Measurements from ENCODE around the gene TXNIP.

The TXNIP gene

DNA sequence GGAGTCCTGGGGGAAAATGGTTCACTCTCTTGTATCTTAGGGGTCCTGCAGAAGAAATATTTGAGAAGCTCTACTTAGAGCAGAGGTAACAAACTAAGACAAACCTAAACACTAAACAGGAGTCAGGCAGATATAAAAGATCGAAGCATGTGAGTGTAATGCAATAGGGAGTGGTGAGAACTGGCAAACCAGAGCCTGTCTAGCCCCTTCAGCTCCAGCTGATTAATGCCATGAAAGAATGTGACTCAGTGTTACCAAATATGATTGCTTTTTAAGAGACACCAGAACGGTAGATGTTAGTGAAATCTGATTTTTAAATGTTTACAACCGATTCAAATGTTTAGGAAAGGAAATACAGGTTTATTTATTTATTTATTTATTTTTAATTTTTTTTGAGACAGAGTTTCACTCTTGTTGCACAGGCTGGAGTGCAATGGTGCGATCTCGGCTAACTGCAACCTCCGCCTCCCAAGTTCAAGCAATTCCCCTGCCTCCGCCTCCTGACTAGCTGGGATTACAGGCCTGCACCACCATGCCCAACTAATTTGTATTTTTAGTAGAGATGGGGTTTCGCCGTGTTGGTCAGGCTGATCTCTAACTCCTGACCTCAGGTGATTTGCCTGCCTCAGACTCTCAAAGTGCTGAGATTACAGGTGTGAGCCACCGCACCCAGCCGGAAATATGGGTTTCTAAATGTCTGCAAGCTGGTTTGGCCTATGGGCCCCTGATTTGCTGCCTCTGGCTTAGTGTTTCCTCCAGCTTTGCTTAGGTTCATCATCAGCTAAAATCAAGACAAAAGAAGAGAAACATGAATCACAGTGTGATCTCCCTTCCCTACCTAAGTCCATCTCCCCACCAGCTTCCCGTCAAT is 12.2 kb downstream of the TXNIP start:
- DNase-seq, result no peak

DNA sequence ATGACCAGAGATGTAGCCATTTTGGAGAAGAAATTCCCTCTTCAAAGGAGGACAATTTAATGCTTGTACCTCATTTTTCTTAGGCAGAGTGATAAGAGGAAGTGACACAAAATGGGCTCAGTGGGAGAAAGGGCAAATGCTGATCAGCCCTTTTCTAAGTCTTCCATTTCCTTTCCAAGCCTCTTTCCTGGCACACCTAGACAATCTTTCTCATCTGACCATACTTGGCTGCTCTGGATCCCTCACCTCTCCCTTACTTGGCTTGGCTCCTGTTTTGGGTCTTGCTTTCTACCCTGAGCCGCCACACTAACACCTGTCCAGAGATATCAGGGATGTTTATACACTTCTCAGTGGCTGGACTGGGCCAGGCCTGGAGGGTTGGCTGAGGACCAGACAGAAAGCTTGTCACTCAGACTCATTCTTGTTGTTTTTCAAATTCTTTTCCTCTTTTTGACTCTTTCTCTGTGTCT is 13.1 kb downstream of the TXNIP start:
- DNase-seq, result no peak

DNA sequence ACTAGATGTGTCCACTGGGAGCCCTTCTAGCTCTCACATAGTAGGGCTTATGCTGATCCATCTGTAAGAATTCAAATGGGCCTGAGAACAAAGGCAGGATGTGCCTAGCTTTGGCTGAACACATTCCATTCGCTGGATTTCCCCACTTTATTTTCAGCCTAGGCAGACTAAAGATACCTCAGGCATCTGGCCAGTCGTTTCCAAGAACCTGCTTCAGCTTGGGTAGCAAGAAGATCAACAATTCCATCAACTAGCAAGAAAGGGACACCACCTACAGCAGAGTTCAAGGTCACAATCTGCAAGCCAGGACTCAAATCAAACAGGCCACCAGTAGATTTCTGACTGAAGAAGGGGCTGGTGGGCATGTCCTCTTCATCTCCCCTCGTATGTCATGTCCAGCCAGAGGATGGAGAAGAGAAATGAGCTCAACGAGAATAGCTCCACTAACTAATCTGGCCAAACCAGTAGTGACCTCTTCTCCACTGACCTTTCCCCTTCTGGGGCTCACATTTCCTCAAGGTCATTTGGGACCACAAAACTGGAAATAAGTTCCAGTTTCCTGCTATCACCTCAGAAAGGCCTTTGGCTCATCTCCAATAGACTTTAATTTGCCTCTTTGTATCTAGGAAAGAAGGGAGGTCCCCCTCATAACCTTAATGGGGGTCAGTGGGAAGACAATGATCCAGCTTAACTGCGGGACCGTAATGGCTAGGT is 14.2 kb downstream of the TXNIP start:
- no peak for DNase-seq

DNA sequence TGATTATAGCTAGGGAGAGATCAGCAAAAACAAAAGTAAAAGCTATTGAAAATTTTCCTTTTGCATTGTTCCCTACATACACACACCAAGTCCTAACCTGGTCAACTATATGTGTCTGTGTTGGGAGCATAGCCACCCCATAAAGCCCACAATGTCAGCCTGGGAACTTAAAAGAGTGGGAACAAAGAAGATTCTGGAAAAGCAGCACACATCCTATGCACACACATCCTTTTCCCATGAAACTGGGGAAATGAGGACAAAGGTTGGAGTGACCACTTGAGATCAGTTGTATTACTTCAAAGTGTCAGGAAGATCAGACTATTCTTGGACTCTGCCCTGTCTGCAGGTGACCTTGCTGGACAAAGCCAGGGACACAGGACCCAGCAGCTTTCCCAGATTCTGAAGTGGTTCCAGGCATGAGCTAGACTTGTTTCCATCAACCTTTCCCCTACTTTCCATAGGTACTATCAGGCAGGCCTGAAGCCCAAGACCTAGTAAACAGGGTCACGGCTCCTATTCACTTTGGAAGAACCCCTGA is 15.9 kb downstream of the TXNIP start:
- DNase-seq, result no peak

DNA sequence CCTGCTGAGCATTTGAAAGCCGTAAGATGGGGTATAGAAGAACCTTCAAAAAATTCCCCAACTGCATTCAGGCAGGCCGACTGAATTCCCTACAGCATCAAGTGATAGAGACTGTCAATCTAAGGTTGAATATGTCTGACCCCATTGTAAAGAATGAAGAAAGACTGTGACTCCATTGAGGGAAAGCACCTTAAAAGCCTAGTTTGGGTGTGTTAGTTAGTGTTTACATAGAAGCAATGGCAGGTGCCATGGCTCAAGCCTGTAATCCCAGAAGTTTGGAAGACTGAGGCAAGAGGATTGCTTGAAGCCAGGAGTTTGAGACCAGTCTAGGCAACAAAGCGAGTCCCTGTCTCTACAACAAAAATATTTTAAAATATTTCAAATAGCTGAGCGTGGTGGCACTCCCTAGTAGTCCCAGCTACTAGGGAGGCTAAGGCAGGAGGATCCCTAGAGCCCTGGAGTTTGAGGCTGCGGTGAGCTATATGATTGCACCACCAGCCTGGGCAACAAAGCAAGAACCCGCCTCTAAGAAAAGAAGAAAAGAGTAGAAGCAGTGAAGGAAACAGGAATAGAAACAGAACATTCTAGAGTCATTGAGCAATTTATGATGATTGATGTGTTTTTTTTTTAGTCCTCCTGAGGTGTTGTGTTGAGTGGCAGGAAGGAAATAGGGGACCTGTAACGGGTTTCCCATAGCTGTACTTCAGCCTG is 16.5 kb downstream of the TXNIP start:
- DNase-seq, result no peak

DNA sequence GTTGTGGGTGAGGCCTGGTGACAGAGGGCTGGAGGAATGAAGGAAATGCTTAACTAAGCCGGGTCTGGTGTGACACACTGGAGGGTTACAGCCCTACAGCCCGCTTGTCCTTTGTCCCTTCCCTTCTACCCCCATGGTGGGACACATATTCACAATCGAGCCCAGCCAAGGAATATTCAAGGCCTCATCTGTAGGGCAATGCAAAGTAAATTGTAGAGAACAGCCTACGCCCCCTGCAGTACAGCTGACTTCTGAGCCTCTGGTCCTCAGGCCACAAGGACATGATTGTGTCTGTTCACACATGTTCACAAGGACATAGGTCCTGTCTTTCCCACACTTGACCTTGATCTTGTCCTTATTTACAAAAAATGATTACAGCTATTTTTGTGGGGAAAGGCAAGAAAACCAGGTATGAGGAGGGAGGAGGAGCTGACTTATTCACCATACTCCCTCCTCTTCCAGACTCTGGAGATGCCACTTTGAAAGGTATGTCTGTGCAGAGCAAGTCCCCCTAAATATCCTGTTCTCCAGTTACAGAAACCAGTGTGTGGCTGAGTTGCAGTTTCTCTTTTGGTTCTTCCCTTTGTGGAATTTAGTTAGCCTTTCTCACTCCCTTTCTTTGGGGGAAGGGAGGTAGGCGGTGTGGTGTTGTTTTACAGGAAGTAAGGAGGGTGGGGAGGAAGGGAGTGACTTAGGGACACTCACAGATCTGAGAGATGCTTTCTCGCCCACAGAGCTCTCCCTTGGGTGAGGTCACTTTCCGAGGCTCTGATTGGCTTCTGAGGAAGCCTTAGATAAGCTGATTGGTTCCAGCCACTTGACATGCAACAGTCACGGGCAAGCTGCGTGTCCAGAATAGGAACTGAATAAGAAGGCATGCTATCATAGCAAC is 17.3 kb downstream of the TXNIP start:
- peak; percentile 100 for DNase-seq

DNA sequence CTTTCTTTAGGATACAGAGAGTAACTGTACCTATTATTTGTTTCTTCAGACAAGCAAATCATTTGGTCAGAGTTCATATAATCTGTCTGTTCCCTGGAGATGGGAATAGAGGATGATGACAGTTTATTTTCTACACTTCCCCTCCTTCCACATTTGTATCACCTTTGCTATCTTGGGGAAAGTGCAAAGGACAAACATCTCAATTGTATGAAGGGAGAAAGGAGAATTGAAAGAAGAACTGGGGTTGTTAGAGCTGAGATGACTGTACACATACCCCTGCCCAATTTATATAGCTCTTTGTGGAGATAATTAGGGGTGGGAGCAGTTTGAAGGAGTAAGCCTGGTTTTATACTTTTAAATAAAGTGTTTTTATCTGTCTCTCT is 17.9 kb downstream of the TXNIP start:
- no peak for DNase-seq

DNA sequence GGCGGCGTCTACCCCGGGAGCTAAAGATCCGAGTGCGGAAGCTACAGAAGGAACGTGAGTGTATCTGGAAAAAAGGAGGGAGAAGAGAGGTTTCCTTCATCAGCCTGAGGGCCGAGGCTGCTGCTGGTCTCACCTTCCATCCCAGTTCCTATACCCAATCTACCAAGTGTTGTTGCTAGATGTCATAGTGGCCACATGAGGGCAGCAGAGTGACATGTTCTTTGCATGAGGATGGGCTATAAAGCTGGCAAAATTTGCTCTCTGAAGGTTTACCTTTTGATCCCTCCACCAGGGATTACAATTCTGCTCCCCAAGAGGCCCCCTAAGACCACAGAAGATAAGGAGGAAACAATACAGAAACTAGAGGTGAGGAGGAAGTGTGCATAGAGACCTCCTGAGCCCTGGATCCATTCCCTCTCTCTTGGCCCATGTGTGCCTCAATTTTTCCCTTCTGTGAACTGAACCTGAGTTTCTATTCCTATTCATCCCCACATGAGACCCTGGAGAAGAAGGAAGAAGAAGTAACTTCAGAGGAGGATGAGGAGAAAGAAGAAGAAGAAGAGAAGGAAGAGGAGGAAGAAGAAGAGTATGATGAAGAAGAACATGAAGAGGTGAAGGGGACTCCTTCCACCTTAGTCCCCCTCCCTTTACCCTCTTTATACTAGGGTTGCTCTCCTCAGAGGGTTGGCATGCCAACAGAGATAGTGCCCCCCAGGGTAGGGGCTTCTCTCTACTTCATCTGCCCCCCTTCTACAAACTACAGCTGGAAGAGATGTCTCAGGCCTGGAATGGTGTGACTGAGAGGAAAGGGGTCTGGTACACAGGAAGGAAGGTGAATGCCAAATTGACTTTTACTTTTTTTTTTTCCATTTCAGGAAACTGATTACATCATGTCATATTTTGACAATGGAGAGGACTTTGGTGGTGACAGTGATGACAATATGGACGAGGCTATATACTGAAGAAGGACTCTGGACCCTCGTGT is 18.6 kb downstream of the TXNIP start:
- DNase-seq, result peak; percentile 92

DNA sequence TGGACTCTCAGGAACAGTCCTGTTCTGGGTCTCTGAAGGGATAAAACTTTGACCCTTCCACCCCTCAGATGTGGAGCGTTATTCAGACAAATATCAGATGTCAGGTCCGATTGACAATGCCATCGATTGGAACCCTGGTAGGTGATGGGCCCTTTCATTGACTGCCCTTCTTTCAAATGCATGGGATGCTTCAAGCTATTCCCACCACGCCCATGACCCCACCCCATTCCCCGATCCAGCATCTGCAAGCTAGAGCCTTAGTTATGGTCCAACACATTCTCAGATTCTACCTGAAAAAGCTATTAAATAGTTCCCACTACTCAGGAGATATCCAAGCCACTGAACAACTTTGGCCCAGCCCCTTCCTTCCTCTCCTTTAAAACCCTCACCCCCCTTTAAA is 19.4 kb downstream of the TXNIP start:
- no peak for DNase-seq

DNA sequence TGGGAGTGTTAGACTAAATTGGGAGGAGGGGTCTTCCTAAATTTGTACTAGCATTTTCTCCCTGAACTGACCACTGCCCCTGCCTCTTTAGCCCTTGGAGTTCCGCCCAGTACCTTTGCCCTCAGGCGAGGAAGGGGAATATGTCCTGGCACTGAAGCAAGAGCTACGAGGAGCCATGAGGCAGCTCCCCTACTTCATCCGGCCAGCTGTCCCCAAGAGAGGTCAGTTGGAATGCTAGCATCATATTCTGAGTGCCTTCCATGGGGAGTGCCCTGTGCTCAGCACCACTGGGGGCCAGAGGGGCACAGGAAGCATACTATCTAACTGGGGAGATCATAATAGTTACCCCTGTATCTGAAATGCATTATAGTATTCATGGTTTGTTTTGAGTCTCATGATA is 21.2 kb downstream of the TXNIP start:
- no peak for DNase-seq

DNA sequence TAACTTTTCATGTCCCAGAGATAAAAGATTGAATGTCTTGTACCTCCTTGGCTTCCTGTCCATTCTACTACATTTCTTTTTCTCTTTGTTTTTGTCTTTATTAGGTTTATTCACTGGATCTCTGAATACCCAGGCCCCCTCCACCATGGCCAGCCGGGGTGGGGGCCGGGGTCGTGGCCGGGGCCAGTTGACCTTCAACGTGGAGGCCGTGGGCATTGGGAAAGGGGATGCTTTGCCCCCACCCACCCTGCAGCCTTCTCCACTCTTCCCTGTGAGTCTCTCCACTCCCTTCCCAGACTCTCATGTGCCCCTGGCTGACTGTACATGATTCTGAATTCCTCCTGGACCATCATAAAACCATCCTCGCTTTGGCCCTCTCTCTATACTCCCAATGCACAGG is 21.7 kb downstream of the TXNIP start:
- DNase-seq, result no peak

DNA sequence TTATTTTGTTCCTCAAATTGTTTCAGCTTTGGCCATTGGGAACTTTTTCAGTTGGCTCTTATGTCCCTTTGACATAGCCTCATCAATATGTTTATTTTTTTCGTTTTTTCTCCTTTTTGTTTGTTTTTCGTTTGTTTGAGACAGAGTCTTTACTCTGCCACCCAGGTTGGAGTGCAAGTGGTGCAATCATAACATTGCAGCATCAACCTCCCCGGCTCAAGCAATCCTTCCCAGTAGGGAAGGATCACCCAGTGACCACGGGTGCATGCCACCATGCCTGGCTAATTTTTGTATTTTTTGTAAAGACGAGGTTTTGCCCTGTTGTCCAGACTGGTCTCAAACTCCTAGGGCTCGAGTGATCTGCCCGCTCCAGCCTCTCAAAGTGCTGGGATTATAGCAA is 23.8 kb downstream of the TXNIP start:
- DNase-seq, result no peak

DNA sequence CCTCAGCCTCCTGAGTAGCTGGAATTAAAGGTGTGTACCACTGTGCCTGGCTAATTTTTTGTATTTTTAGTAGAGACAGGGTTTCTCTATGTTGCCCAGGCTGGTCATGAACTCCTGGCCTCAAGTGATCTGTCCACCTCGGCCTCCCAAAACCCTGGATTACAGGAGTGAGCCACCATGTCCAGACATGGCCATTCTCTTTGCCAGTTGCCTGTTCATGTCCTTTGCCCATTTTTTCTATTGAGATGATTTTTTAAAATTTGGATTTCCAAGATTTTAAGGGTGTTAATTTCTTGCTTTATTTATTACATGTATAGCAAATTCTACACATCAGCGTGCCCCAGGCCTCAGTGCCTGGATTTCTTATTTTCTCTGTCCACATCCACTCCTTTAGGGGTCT is 29.1 kb downstream of the TXNIP start:
- no peak for DNase-seq

DNA sequence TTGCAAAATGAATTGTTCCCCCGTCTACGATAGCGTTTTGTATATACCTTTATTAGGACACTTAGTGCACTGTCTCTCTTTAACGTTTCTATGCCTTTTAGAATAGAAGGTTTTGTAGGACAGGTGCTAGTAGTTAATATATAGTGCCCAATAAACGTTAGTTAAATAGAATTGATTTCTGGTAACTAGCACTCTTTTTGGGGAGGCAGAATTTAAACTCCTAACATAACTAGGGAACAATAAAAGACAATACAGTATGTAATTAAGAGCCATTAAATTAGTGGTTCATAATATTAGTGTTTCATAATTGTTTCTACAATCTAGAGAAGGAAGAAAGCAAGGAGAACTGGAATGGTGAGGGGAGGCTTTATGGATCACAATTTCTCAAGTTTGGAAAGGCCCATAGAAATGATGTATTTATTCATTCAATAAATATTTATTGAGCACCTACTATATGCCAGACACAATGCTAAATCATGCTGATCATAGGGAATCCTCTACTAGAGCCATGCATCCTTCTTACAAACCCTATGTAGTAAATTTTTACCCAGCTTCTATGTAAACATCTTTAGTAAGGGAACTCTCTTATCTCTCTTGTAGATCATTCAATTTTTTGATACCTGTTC is 31.1 kb downstream of the TXNIP start:
- DNase-seq, result no peak

DNA sequence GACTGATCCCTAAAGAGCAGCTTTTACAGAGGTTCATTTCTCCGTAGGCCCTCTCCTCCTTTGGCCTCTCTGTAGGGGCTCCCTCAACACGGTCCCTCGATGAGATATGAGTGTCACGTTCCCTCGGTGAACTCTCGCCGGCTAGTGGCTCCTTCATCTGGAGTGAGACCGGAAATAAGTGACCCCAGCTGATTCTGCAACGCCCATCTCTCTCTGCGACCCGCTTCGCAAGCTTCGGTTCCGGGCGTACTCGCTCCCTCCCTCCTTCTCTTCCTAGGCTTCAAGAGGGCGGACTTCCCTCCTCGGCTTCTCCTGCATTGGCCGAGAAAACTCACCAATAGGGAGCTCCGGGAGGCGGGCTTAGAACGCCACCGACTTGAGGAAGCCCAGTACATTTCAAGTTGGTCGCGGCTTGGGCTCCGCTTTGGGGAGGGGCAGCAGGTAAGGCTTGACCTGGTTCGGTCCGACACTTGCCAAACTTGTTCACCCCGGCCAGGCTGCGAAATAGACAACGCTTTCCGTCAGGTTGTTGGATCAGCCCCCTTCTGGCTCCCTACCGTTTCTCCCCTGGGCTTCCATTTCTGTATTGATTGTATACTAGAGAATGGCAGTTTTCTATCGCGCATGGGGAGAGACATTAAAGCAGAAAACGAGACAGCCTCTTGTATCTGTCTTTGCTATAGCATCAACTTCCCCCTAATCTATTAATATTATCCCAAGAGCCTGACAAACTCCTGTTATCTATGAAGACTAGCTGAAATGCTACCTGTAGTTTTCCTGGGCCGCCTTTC is 31.9 kb downstream of the TXNIP start, which contains the start of the genes ANKRD34A and POLR3GL:
Gene ANKRD34A, minus strand, starts transcription at position 248 of the 791 bp plus-strand sequence. CDS start 2,816 bp downstream, outside the sequence.
Gene POLR3GL, plus strand, starts transcription at position 363 of the 791 bp plus-strand sequence. CDS start 10,176 bp downstream, outside the sequence.
- peak; percentile 98 for DNase-seq

DNA sequence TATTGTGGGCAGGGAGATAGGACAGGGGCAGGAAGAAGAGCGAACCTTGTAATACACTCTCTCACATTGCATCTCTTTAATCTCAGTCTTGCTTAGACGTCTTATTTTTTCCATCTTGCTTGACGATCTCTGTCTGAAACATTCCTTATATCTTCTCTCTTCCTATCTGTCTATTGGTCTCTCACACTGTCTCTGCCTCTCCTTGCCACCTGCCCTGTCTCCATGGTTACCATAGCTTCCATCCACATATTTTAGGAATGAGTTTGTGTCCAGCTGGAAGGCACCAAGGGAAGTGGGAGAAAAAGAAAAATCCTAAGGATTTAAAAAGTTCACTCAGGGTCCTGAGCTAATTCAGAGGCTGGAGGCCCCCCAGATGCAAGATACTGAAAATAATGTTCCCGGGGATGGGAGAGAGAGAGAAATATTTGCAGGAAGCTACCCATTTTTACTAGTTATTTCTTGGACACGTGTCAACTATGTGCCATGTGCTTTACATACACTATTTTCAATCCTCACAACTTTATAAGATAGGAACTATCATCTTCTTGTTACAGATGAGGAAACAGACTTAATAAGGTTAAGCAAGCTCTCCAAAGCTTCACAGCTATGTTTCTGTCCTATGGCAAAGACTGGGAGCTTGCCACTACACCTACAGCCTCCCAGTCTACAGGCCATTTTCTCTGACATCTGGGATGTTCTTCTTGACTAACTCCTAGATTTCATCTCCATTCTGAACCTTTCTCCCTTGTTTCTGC is 32.9 kb downstream of the TXNIP start:
- DNase-seq, result peak; percentile 34

DNA sequence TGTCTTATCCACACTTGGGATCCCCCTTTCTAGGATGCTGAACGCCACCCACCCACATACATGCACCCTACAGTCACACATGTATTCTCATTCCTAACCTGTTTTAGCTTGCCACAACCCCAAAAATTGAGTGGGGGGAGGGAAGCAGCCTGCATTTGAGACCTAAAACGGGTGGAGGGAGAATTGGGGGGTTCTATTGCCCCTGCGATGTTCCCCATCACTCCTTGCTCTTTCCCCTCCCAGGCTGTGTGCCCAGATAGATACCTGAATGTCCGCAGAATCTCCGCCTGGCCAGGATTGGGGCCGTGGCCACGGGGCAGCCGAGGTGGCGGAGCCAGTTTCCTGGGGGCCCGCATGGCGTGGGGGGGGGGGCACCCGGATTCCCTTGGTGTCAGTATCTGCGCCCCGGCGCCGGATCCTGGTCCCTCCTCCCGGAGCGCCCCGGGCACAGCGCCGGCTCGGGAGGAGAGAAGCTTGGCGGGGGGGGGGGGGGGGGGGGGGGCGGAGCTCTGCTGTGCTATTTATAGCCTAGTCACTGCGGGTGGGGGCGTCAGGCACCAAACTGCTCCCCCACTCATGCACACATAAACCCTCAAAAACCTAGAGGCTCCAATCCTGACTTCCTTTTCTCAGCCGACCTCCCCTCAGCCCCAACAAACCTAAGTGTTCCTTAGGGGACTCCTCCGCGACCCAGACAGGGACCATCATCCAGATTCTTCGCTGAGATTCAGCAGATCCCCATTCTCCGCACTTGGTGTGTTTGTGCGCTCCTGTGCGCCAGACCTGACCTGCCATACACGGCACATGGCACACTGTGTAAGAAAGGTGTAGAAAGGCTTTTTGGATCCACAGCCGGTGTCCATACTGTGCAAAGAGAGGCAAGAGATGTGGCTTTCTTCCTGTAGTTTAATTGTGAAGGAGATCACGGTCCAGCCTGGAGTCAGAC is 33.9 kb downstream of the TXNIP start:
- DNase-seq, result no peak

Measured in hematopoietic multipotent progenitor cell treated with erythropoietin and hydrocortisone succinate and interleukin-3 and kit ligand, for 8 days (in vitro differentiated cells).